HG03521 (cell line): ENCODE data around the gene MYL5.
"Not testable (repeated sequence)": the region's sequence is repeated elsewhere in the genome, so short reads cannot be mapped to it uniquely, and the experiment has no call there.

ENCODE experiments used
- ATAC-seq: cut with Tn5 transposase; IDR thresholded peaks from one replicate; pipeline ENCODE4 v1.9.1; 2021; ENCODE audit warnings: mild to moderate bottlenecking, moderate library complexity; ENCODE audit not compliant: unreplicated experiment

The MYL5 gene

GRCh38 chr4:704198-704891 is 30.0 kb downstream of the MYL5 start:
- ATAC-seq = no peak

DNA sequence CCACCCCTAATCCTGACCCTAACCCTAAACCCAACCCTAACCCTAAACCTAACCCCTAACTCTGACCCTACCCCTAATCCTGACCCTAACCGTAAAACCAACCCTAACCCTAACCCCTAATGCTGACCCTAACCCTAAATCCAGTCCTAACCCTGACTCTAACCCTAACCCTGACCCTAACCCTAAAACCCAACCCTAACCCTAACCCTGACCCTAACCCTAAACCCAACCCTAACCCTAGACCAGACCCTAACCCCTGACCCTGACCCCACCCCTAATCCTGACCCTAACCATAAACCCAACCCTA is 30.6 kb downstream of the MYL5 start:
- ATAC-seq = no peak

- peak; percentile 93 for ATAC-seq
Measured at GRCh38 chr4:705278-706082, 31.1 kb downstream of the MYL5 start, which contains the start of gene PCGF3. PCGF3 (plus strand) TSS chr4:705832; CDS start chr4:733681, 27,849 bp downstream.

- not testable (repeated sequence) for ATAC-seq
Measured at GRCh38 chr4:706083-706633, 31.8 kb downstream of the MYL5 start.

- no peak for ATAC-seq
Measured at GRCh38 chr4:706834-707598, 32.7 kb downstream of the MYL5 start.

GRCh38 chr4:707929-708630 is 33.7 kb downstream of the MYL5 start:
- ATAC-seq = no peak

- ATAC-seq = no peak
Measured at GRCh38 chr4:708631-708933, 34.2 kb downstream of the MYL5 start.

DNA sequence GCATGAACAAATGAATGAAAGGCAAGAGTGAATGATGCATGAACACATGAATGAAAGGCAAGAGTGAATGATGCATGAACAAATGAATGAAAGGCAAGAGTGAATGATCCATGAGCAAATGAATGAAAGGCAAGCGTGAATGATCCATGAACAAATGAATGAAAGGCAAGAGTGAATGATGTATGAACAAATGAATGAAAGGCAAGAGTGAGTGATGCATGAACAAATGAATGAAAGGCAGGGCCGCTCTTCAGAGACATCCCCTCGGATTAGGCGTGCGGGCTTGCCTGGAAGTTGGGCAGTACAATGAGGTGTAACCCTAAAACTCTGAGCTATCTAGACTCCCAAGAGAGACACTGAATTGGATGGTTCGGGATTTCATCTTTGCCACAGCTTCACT is 35.0 kb downstream of the MYL5 start:
- ATAC-seq = no peak

DNA sequence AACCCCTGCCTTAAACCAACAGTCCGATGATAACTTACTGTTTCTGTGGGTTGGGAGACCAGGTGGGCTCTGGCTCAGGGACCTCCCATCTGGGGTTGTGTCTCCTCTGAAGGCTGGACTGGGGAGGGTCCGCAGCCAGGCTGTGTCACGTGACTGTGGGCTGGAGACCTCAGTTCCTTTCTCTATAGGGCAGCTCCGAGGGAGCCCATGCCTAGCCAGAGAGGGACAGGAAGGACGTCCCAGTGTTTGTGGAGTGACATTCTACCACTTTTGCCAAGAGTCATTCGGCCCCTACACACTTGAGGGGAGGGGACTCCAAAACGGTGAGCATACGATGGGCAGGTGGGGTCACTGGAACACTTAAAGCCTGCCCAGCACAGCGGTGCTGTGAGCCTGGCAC is 35.8 kb downstream of the MYL5 start:
- no peak for ATAC-seq

DNA sequence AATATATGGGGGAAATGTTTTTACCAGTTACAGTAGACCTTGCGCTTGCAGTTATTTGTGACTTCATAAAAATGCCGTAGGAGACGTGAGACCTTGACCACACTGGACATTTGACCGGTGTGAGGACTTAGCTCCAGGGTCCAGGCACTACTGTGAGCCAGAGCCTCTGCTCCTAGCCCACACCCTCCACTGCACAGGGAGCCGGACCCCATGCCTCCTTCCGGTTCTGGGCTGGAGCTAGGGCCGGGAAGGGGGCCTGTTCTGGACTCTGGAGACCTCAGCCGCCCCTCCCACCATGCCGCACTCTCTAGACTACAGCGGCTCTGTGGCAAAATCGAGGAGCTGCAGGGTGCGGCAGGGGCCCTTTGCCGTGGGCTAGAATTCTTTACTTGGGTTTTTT is 36.6 kb downstream of the MYL5 start:
- no peak for ATAC-seq

DNA sequence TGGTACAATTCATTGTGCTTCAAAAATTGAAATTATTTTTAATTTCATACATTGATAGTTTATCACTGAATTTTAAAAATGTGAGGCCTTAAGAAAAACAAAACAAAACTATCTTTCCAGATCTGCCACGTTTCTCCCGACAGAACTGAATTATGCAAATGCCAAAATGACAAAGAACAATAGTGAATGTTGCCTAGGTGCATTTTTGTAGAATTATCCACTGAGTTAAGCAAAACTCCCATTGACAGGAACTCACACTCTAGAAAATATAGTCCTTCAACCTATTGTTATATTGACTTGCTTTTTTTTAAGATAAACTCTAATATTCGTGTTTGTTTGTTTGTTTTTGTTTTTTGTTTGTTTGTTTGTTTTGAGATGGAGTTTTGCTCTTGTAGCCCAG is 37.8 kb downstream of the MYL5 start:
- no peak for ATAC-seq

DNA sequence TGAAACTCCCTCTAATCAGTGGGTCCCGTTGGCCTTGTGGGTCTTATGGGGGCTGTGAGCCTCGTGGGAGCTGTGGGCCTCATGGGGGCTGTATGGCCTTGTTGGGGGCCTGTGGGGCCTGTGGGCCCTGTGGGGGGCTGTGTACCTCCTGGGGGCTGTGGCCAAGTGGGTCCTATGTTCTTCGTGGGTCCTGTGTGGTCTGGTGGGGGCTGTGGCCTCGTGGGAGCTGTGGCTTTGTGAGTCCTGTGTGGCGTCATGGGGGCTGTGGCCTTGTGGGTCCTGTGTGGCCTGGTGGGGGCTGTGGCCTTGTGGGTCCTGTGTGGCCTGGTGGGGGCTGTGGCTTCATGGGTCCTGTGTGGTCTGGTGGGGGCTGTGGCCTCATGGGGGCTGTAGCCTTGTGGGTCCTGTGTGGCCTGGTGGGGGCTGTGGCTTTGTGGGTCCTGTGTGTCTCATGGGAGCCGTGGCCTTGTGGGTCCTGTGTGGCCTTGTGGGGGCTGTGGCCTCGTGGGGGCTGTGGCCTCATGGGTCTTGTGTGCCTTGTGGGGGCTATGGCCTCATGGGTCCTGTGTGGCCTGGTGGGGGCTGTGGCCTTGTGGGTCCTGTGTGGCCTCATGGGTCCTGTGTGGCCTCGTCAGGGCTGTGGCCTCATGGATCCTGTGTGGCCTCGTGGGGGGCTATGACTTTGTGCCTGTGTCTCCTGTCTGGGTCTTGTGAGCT is 38.7 kb downstream of the MYL5 start:
- no peak for ATAC-seq

- no peak for ATAC-seq
Measured at GRCh38 chr4:714087-714486, 39.7 kb downstream of the MYL5 start.

DNA sequence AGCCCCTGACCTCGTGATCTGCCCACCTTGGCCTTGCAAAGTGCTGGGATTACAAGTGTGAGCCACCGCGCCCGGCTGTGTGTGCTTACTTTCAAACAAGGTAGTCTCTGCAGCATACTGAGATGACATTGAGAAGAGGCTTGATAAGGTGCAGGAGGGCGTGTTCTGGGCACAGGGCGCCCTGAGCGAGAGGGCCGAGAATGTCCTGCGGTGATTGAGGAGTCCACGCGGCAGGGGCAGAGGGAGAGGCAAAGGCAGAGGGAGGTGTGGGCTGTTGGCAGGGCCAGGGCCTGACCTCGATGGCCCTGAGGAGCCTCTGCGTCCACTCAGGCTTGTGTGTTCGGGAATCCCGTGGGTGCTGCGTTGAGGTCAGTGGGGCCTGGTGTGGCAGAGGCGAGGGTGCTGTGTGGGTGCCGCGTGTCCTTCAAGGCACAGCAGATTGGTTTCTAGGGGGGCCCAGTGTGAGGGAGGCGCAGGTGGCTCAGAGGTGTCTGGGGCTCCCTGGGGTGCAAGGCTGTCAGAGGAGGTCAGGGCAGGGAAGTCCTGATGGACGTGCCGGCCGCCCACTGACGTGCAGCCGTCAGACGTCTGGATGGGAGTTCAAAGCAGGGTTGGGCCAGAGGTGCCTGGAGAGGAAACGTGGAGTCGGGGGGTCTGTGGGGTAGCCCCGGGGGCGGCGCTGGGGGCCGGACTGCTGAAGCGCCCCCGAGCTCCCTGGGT is 43.4 kb downstream of the MYL5 start:
- no peak for ATAC-seq

- no peak for ATAC-seq
Measured at GRCh38 chr4:718460-718859, 44.1 kb downstream of the MYL5 start.

DNA sequence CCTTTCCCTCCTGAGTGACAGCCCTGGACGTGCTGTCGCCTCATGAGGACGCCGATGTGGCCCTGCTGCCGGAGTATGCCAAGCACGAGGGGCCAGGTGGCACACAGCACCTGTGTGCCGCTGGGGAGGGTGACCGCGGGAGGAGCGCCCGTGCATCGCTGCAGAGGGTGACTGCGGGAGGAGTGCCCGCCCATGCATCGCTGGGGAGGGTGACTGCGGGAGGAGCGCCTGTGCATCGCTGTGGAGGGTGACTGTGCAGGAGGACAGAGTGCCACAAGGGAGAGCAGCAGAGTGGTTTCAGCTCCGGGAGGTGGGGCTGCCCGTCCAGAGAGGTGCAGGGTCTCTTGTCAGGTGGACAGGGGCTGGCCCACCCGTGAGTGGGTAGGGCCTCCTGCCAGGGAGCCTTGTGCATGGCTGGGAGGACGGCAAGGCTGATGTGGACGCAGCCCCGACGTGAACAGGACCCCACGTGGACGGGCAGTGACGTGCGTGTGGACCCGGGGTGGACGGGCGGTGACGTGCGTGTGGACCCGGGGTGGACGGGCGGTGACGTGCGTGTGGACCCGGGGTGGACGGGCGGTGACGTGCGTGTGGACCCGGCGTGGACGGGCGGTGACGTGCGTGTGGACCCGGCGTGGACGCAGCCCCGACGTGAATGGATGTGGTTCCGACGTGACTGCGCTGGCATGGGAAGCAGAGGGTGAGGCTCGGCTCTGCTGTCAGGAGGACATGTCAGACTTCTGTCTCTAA is 45.9 kb downstream of the MYL5 start:
- no peak for ATAC-seq

DNA sequence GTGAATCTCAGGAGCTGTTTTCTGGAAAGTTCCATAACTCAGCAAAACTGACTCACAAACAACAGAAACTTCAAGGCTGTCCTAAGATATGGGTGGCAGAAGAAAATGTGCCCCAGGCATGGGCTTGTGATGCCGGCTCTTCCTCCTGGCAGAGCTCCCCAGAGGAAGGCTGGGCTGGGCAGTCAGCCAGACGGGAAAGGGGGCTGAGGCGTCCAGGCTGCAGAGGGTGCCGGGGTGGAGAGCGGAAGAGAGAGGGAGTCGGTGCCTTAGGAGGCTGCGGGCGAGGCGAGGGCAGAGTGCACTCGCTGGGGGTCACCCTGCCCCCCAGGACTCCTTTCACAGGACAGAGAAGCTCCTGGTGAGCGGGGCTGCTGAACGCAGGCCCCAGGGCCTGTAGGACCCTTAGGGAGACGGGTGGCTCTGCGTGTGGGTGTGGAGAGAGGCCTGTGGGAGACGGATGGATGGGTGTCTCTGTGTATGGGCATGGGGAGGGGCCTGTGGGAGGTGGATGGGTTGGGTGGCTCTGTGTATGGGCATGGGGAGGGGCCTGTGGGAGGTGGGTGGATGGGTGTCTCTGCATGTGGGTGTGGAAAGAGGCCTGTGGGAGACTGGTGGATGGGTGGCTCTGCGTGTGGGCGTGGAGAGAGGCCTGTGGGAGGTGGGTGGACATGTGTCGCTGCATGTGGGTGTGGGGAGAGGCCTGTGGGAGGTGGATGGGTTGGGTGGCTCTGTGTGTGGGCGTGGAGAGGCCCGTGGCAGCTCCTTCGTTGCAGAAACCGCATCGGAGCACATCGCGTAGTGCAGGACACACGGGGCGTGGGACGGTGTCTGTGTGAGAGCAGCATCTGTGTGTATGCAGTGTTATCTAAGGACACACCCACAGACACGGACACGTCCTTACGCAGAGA is 47.2 kb downstream of the MYL5 start:
- ATAC-seq = no peak

GRCh38 chr4:722169-722725 is 47.9 kb downstream of the MYL5 start:
- no peak for ATAC-seq
